Endothelial cell of umbilical vein (primary cell): ENCODE measurements around the gene HTT-AS. TPM values are rescaled to one million over a fixed set of nuclear protein-coding genes. Genes with fewer than 3 reads are reported as not detected.

Source experiments
- BruUV-seq: library from RNA; stranded (reverse); fragments of 400-500 nt; replicated peaks from 2 replicates; lab custom pipeline; 2021; lab: Mats Ljungman, UMichigan
- CTCF ChIA-PET: fragments of 300-600, 350-600 bp; sonication (Branson Sonifier 250); formaldehyde crosslinking; loops from one replicate; lab custom pipeline; 2021; ENCODE audit warnings: antibody characterized with exemption, inconsistent platforms; lab: Charles Lee
- POLR2A ChIA-PET: fragments of 300-600, 350-600 bp; sonication (Branson Sonifier 250); formaldehyde crosslinking; loops from one replicate; lab custom pipeline; 2021; ENCODE audit warnings: antibody characterized with exemption, inconsistent platforms; lab: Charles Lee
- DNase-seq: peaks from one replicate; pipeline ENCODE4 v3.0.0-alpha.2; 2011; ENCODE audit warnings: low read depth, low spot score
- FAIRE-seq: peaks from 2 replicates; lab custom pipeline; 2011; peaks lifted over from hg19 to GRCh38; lab: Jason Lieb, UNC
- H2AFZ ChIP-seq: 2 replicates; pipeline ENCODE4 v1.6.0; 2012; ENCODE audit warnings: low read depth, low read length, control low read depth, inconsistent platforms
- H3K27ac ChIP-seq: 2 replicates; pipeline ENCODE4 v1.5.1; 2011; ENCODE audit warnings: low read depth, mild to moderate bottlenecking, control low read depth, low read length, moderate library complexity; ENCODE audit not compliant: insufficient read depth
- H3K27me3 ChIP-seq, 2 experiments: 2 replicates each; pipeline versions ENCODE4 v1.6.0 to v1.6.1; 2011; ENCODE audit warnings: low read length in 2 of 2, mixed read lengths in 1 of 2; ENCODE audit not compliant: control insufficient read depth in 2 of 2, insufficient read depth in 2 of 2
- H3K36me3 ChIP-seq, 2 experiments: 2 replicates in 1 of 2; 3 replicates in 1 of 2; pipeline ENCODE4 v1.5.1; 2011; ENCODE audit warnings: low read length in 2 of 2, mild to moderate bottlenecking in 1 of 2, moderate library complexity in 1 of 2; ENCODE audit not compliant: control insufficient read depth in 2 of 2, insufficient read depth in 2 of 2; ENCODE audit errors: extremely low read depth in 1 of 2
- H3K4me1 ChIP-seq: 3 replicates; pipeline ENCODE4 v1.5.1; 2011; ENCODE audit warnings: mild to moderate bottlenecking, low read length; ENCODE audit not compliant: control insufficient read depth, insufficient read depth; ENCODE audit errors: extremely low read depth
- H3K4me2 ChIP-seq: 2 replicates; pipeline ENCODE4 v1.6.1; 2011; ENCODE audit warnings: low read length, control low read depth, mixed read lengths; ENCODE audit not compliant: insufficient read depth
- H3K4me3 ChIP-seq, 3 experiments: fragments of 200-600 bp in 1 of 3; sonication (generic), shearing (Covaris generic) in 1 of 3; replicated peaks in 1 of 3; 2 replicates each; pipeline ENCODE4 v1.5.1; 2011 to 2016; ENCODE audit warnings: control low read depth in 3 of 3, low read length in 3 of 3, mild to moderate bottlenecking in 2 of 3, inconsistent platforms in 1 of 3, low read depth in 1 of 3, moderate library complexity in 1 of 3; ENCODE audit not compliant: insufficient read depth in 1 of 3
- H3K79me2 ChIP-seq: 2 replicates; pipeline ENCODE4 v1.6.0; 2012; ENCODE audit warnings: low read length, inconsistent platforms; ENCODE audit not compliant: control insufficient read depth, insufficient read depth
- H3K9ac ChIP-seq: replicated peaks from 2 replicates; pipeline ENCODE3; 2011; ENCODE audit warnings: low read length, control low read depth; ENCODE audit not compliant: insufficient read depth; ENCODE audit errors: extremely low read depth
- H3K9me1 ChIP-seq: replicated peaks from 3 replicates; pipeline ENCODE4 v1.6.0; 2011; ENCODE audit warnings: mild to moderate bottlenecking, low read length; ENCODE audit not compliant: control insufficient read depth, insufficient read depth; ENCODE audit errors: extremely low read depth
- H3K9me3 ChIP-seq: replicated peaks from 2 replicates; pipeline ENCODE4 v1.5.1; 2012; ENCODE audit warnings: low read length, inconsistent platforms; ENCODE audit not compliant: control insufficient read depth, insufficient read depth
- H4K20me1 ChIP-seq: replicated peaks from 2 replicates; pipeline ENCODE3; 2011; ENCODE audit warnings: mild to moderate bottlenecking, low read length; ENCODE audit not compliant: control insufficient read depth, insufficient read depth; ENCODE audit errors: extremely low read depth
- CTCF ChIP-seq, 2 donors: IDR thresholded peaks; 1 replicate in 1 of 2; 2 replicates in 1 of 2; pipeline ENCODE4 v1.5.1; 2011; ENCODE audit warnings: low read length in 2 of 2, mild to moderate bottlenecking in 2 of 2, moderate library complexity in 2 of 2, control low read depth in 1 of 2, inconsistent platforms in 1 of 2, low read depth in 1 of 2; ENCODE audit not compliant: insufficient read depth in 1 of 2; ENCODE audit errors: extremely low read depth in 1 of 2
- FOS ChIP-seq: IDR thresholded peaks from 2 replicates; pipeline ENCODE4 v1.6.1; 2011; ENCODE audit warnings: mild to moderate bottlenecking, low read length, moderate library complexity, borderline replicate concordance; ENCODE audit not compliant: insufficient read depth
- GATA2 ChIP-seq: IDR thresholded peaks from 2 replicates; pipeline ENCODE4 v1.7.0; 2011; ENCODE audit warnings: low read depth, mild to moderate bottlenecking, moderate library complexity, mixed read lengths, low read length; ENCODE audit not compliant: insufficient read length, insufficient read depth
- MAX ChIP-seq: IDR thresholded peaks from 2 replicates; pipeline ENCODE4 v1.6.1; 2011; ENCODE audit not compliant: insufficient read depth, insufficient read length
- MYC ChIP-seq: IDR thresholded peaks from one replicate; pipeline ENCODE4 v1.6.1; 2011; ENCODE audit warnings: mild to moderate bottlenecking, low read depth, low read length
- POLR2A ChIP-seq: IDR thresholded peaks from 2 replicates; pipeline ENCODE4 v1.6.1; 2012; ENCODE audit warnings: low read depth, mild to moderate bottlenecking, control low read depth, low read length
- POLR2AphosphoS5 ChIP-seq: IDR thresholded peaks from 2 replicates; pipeline ENCODE4 v1.6.1; 2012; ENCODE audit warnings: low read depth, mild to moderate bottlenecking, control low read depth, low read length, moderate library complexity; ENCODE audit not compliant: insufficient read depth
- dilution Hi-C: fragments of 300-500 bp; cut with MboI; formaldehyde crosslinking; loops from one replicate; pipeline ENCODE4 v1.15.0; 2019; ENCODE audit warnings: low sequenced_read_pairs; ENCODE audit not compliant: extremely low pct_ligation_motif_present
- intact Hi-C: fragments of 100-400 bp; cut with micrococcal nuclease; formaldehyde crosslinking; loops from one replicate; pipeline ENCODE4 v1.10.0; 2022
- polyA plus RNA-seq, 4 experiments: library from polyadenylated mRNA; depleted of rRNA in 3 of 4; stranded (reverse) in 3 of 4; unstranded in 1 of 4; fragments of >200 nt; gene quantifications; 2 replicates each; pipeline versions ENCODE4 v1.2.1 to v1.2.3, GENCODE V29; 2011 to 2012; ENCODE audit warnings: missing spikeins in 1 of 4
- total RNA-seq: library from RNA; stranded (reverse); gene quantifications from 2 replicates; pipeline ENCODE4 v1.2.3, GENCODE V29; 2021

The HTT-AS gene
- total and polyA plus RNA-seq, 2 donors (not counting 3 experiments of a cell fraction or from before 2014, with no cell fraction given), result not detected

- Histone ChIP-seq H2AFZ (no peak overlapping the region), H3K4me1 (peaks cover 26% of the 10 kb centered on the region), H3K36me3 (peaks cover 10 to 18% of the 10 kb centered on the region in 2 experiments), H3K27me3 (no peaks in the 10 kb centered on the region), H3K9ac (no peak overlapping the region), H3K27ac (no peak overlapping the region), H3K79me2 (peaks cover 2% of the 10 kb centered on the region), H3K9me1 (no peaks in the 10 kb centered on the region), H4K20me1 (no peaks in the 10 kb centered on the region), H3K4me3 (no peak overlapping the region), H3K4me2 (no peak overlapping the region), H3K9me3 (no peaks in the 10 kb centered on the region)
- intact Hi-C loops, result no loop called here
- DNase-seq (no peak), FAIRE-seq (no peak)
- BruUV-seq, result no TSS peak
- POLR2A ChIA-PET, result no interaction called here
- CTCF ChIA-PET, result no interaction called here
- TF ChIP-seq GATA2, result no peak
- TF ChIP-seq CTCF (IDR thresholded peaks at IDR 0.05; ENCODE audit: extremely low read depth in 1 of 2, insufficient read depth in 1 of 2, low read depth in 1 of 2, low read length in 2 of 2), result no peak
- TF ChIP-seq FOS, result no peak
- no peak for TF ChIP-seq MYC
- TF ChIP-seq MAX, result no peak
- no peak for TF ChIP-seq POLR2AphosphoS5
- TF ChIP-seq POLR2A, result no peak
- dilution Hi-C loops, result no loop called here
These were observed 44.0 kb upstream of the HTT-AS start for GRCh38 chr4:3118312-3118711.
